ENCODE results near the gene SPAG4.
A peak's percentile ranks its signal among the peaks of the same experiment; 100 is the strongest.

The SPAG4 gene, protein sequence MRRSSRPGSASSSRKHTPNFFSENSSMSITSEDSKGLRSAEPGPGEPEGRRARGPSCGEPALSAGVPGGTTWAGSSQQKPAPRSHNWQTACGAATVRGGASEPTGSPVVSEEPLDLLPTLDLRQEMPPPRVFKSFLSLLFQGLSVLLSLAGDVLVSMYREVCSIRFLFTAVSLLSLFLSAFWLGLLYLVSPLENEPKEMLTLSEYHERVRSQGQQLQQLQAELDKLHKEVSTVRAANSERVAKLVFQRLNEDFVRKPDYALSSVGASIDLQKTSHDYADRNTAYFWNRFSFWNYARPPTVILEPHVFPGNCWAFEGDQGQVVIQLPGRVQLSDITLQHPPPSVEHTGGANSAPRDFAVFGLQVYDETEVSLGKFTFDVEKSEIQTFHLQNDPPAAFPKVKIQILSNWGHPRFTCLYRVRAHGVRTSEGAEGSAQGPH

DNA sequence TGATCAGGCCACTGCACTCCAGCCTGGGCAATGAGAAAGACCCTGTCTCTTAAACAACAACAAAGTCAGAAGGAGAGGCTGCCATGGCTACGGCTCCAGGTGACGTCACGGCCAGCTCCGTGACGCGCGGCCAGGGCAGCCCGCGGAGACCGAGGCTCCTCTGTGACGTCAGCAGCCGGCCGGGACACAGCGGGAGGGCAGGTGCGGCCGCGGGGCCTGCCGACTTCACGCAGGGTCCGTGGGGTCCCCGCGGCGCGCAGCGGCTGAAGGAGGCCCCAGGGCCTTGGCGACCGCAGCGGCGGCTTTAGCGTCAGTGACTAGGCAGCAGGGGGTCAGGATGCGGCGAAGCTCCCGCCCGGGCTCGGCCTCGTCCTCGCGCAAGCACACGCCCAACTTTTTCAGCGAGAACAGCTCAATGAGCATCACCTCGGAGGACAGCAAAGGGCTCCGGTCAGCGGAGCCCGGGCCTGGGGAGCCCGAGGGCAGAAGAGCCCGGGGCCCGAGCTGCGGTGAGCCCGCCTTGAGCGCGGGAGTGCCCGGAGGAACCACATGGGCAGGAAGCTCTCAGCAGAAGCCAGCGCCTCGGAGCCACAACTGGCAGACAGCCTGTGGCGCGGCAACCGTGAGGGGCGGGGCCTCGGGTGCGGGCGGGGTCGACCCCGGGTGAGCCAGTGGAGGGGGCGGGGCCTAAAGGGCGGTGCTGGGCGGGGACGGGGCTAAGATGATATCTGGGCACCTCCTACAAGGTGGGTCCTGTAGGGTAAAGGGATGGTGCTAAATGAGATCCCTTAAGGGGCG is at the start of gene SPAG4:
Gene SPAG4 (plus strand): TSS at position 163 of the 798 bp plus-strand sequence. CDS start 175 bp downstream, at position 338.
- DNase-seq, result peak; percentile 100

- DNase-seq, result no peak
Measured at GRCh38 chr20:35568645-35569044, 47.0 kb upstream of the SPAG4 start.

GRCh38 chr20:35571555-35571954 is 44.1 kb upstream of the SPAG4 start:
- no peak for DNase-seq

DNA sequence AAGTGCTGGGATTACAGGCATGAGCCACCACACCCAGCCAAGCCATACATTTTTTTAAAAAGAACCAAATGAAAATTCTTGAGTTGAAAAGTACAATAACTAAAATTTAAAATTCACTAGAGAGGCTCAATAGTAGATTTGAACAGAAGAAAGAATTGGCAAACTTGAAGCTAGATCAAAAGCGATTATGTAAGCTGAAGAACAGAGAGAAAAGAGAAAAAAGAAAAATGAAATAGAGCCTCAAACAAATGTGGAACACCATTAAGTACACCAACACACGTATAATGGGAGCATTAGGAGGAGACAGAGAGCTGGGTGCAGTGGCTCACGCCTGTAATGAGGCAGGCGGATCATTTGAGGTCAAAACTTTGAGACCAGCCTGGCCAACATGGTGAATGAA is 42.8 kb upstream of the SPAG4 start:
- DNase-seq, result no peak

GRCh38 chr20:35575958-35576357 is 39.7 kb upstream of the SPAG4 start:
- DNase-seq, result no peak

GRCh38 chr20:35576816-35577215 is 38.8 kb upstream of the SPAG4 start:
- DNase-seq, result no peak

- DNase-seq, result no peak
Measured at GRCh38 chr20:35578469-35578868, 37.2 kb upstream of the SPAG4 start.

GRCh38 chr20:35579196-35579595 is 36.4 kb upstream of the SPAG4 start:
- DNase-seq, result no peak

DNA sequence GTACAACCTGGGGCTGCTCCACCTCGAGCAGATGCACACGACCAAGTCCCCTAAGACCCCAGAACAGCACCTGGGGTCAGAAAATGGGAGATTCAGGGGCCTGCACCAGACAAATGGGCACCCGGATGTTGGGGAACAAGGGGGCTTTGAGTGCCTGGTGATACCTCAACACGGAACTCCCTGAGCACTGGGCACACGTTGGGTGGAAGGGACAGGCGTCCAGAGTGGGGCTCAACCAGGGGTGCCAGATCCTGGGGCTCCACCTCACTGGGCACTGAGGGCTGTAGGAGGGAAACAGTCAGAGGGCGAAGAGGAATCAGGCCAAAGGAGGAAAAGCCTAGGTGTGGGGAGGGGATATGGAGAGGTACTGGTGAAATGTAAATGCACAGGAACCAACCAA is 33.5 kb upstream of the SPAG4 start:
- DNase-seq, result no peak

- DNase-seq, result no peak
Measured at GRCh38 chr20:35582741-35583404, 32.8 kb upstream of the SPAG4 start.

DNA sequence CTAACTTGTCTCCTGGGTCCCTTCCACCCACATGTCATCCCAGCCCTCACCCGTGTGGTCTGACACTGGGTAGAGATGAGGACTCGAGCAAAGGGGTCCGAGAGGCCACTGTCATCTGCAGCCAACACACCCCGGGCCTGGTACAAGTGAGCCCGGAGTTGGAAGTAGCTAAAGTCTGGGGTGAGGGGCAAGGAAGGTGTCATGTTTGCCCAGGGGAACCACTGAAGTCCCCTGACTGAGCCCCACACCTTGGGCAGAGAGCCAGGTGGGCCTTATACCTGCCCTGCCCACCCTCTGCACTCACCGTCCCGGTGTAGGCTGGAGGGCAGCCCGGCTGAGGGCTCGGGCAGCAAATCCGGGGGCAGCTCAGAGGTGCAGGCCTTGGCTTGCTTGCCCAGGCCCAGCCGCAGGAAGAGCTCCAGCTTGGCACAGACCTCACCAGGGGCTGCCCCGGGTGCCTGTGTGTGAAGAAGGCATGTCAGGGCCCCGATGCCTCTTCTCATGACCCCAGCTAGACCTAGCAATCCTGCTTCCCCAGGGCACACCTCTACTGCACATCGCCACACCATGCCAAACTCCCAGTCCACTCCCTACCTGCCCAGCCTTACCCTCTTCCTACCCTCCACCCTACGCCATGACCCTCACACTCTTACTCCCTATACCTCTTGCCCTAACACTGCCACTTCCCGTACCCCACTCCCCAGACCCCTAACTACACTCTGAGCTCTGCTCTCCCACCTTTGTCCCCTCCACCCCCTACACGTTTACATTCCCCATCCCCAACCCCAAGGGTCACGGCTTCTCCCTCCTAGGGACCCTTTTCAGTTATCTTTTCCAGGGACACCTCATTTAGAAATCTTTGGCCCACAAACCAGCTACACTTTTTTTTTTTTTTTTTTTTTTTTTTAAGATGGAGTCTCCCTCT is 31.7 kb upstream of the SPAG4 start:
- DNase-seq, result no peak

GRCh38 chr20:35586751-35587425 is 28.7 kb upstream of the SPAG4 start:
- no peak for DNase-seq

DNA sequence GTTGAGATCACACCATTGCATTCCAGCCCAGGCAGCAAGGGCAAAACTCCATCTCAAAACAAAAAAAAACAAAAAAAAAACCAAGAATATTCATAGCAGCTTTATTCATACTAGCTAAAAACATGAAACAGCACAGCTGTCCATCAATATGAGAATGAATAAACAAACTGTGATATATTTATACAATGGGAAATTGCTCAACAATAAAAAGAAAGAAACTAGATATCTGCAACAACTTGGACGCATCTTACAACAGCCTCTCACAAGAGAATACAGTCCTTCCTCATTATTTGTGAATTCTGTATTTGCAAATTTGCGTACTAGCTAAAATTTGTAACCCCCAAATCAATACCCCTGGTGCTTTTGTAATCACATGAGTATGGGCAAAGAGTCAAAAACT is 28.2 kb upstream of the SPAG4 start:
- no peak for DNase-seq

GRCh38 chr20:35588397-35588796 is 27.2 kb upstream of the SPAG4 start:
- DNase-seq, result no peak

- no peak for DNase-seq
Measured at GRCh38 chr20:35592339-35592974, 23.2 kb upstream of the SPAG4 start.

DNA sequence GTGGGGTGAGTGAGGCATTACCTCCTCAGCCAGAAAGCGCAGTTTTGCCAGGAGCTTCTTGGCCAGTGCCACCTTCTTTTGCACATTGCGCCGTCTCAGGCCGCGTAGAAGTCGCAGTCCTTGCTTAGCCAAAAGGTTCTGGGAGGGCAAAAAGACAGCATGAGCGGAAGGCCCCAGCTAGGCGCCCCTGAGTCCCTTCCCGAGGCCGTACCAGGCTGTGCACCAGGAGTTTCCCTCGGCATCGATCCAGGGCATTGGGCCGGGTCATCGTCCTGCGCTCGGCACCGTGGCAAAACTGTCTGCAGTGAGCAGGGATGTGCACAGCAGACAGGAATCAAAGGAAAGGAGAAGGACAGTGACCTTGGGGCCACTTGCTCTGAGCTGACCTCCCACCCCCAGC is 20.2 kb upstream of the SPAG4 start:
- DNase-seq, result no peak

DNA sequence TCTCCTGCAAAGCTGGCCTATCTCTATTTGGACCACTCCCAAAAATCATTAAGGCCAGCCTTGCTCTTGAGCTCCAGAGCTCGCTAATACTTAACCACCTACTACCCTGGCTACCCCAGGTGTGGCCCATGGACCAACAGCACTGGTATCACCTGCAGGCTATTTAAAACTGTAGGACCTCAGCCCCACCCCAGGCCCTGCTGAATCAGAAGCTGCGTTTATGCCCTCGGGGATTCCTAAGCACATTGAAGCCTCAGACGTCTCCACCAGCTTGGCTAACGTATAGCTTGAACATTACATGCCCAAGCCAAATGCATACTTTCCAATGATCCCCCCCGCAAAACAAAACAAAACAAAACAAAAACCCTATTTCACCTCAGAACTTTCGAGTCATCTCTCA is 19.7 kb upstream of the SPAG4 start:
- DNase-seq, result no peak

- DNase-seq, result no peak
Measured at GRCh38 chr20:35597186-35597585, 18.4 kb upstream of the SPAG4 start.

GRCh38 chr20:35598476-35598875 is 17.2 kb upstream of the SPAG4 start:
- DNase-seq, result no peak

DNA sequence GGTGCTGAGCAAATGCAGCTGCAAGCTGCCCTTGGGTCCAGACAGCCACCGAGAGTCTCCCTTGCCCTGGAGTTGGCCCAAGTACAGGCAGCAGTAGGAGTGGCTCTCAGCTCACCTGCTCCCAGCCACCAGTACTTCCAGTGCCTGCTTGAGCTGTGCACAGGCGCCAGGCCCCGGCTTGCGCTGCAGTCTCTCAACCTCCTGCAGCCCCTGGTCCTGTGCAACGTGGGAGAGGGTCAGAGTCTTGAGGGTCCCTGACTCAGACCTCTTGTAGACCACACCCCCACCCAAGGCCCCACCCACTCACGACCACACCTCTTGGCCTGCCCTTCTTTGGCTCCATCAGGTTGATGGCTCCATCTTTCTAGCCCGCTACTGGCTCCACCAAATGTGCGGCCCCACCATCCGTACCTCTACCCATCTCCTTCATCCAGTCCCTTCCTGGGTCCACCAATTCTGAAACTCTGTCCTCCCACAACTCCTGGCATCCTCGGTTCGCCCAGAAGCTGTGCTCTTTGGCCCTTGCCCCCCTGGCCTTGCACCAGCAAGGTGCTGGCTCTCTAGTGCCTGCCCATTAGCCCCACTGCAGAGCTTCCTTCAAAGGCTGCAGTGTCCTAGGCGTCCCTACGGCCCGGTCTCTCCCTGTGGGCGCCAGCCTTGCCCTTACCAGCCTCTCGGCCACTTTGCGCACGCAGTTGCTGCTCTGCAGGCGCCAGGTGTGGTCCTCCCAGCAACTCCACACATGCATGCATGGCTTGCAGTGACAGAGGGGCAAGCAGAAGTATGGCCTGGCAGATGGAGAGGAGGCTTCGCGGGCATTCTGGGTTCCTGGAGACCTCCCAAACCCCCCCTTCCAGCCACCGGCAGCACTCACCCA is 16.5 kb upstream of the SPAG4 start:
- no peak for DNase-seq

All from activated naive CD4-positive, alpha-beta T cell treated with Interleukin-2 at 50 U/mL for 16 hours (primary cell).